Myocyte (in vitro differentiated cells): ENCODE measurements around the gene PLXDC1. TPM values are rescaled to one million over a fixed set of nuclear protein-coding genes. Genes with fewer than 3 reads are reported as not detected.

Source experiments
- DNase-seq: peaks from one replicate; pipeline ENCODE4 v3.0.0-alpha.2; 2012; ENCODE audit warnings: low read depth
- polyA plus RNA-seq: library from polyadenylated mRNA; unstranded; fragments of >200 nt; gene quantifications from one replicate; pipeline ENCODE4 v1.2.1, GENCODE V29; 2012; ENCODE audit warnings: missing spikeins
- total RNA-seq: library from RNA; depleted of rRNA; stranded (reverse); fragments of >200 nt; gene quantifications from 2 replicates; pipeline ENCODE4 v1.2.3, GENCODE V29; 2014

The PLXDC1 gene
- total RNA-seq, result 49.7 and 65.3 TPM in 2 replicates
- 14.0 TPM for polyA plus RNA-seq

GRCh38 chr17:39151150-39151942 lies at the start of gene PLXDC1:
TSS of gene PLXDC1 (minus strand) at chr17:39151637. CDS start at chr17:39151437, 200 bp downstream.
- no peak for DNase-seq

GRCh38 chr17:39200957-39201510 lies 49.6 kb upstream of the PLXDC1 start:
- DNase-seq, result no peak

- no peak for DNase-seq
These were observed 48.8 kb upstream of the PLXDC1 start, which contains the start of gene RPL19 for GRCh38 chr17:39200070-39200879. TSS of gene RPL19 (plus strand) at chr17:39200283. CDS start at chr17:39200345, 62 bp downstream.

GRCh38 chr17:39199820-39200069 lies 48.3 kb upstream of the PLXDC1 start:
- peak; percentile 95 for DNase-seq

- DNase-seq, result no peak
These were observed 46.7 kb upstream of the PLXDC1 start for GRCh38 chr17:39198186-39198566.

- DNase-seq, result peak; percentile 83
These were observed 46.1 kb upstream of the PLXDC1 start, which contains the start of gene CACNB1 for GRCh38 chr17:39197380-39198185. TSS of gene CACNB1 (minus strand) at chr17:39197669. CDS start at chr17:39197495, 174 bp downstream.

GRCh38 chr17:39196808-39197291 lies 45.4 kb upstream of the PLXDC1 start:
- DNase-seq, result peak; percentile 93

- peak; percentile 98 for DNase-seq
These were observed 44.9 kb upstream of the PLXDC1 start for GRCh38 chr17:39196241-39196807.

- peak; percentile 91 for DNase-seq
These were observed 44.2 kb upstream of the PLXDC1 start for GRCh38 chr17:39195568-39196160.

- peak; percentile 35 for DNase-seq
These were observed 43.6 kb upstream of the PLXDC1 start for GRCh38 chr17:39194985-39195524.

GRCh38 chr17:39194089-39194984 lies 42.9 kb upstream of the PLXDC1 start:
- DNase-seq, result peak; percentile 75

- peak; percentile 72 for DNase-seq
These were observed 41.9 kb upstream of the PLXDC1 start for GRCh38 chr17:39193346-39193745.

GRCh38 chr17:39192901-39193300 lies 41.5 kb upstream of the PLXDC1 start:
- DNase-seq, result no peak

- DNase-seq, result peak; percentile 89
These were observed 40.5 kb upstream of the PLXDC1 start for GRCh38 chr17:39191750-39192510.

GRCh38 chr17:39187152-39187830 lies 35.9 kb upstream of the PLXDC1 start:
- DNase-seq, result no peak

GRCh38 chr17:39186481-39187002 lies 35.1 kb upstream of the PLXDC1 start:
- DNase-seq, result no peak

- DNase-seq, result no peak
These were observed 32.3 kb upstream of the PLXDC1 start for GRCh38 chr17:39183720-39184119.
